Gastrocnemius medialis (tissue), 4 donors: Measurements from ENCODE around the gene OR6C76.
"Not testable (repeated sequence)": the region's sequence is repeated elsewhere in the genome, so short reads cannot be mapped to it uniquely, and the experiment has no call there.

Experiments
- POLR2A ChIP-seq, 2 donors: fragments of 450-650 bp; IDR thresholded peaks; one replicate each; pipeline ENCODE4 v1.6.1; 2017; ENCODE audit warnings: antibody characterized with exemption in 2 of 2, mild to moderate bottlenecking in 2 of 2, moderate library complexity in 2 of 2
- TF ChIP-seq, protein P1 (sequence below), 5 experiments: fragments of 450-650 bp in 3 of 5; fragments of 200-600 bp in 2 of 5; sonication (generic) in 2 of 5; IDR thresholded peaks in 4 of 5; conservative IDR thresholded peaks in 1 of 5; 1 replicate in 4 of 5; 2 replicates in 1 of 5; pipeline ENCODE4 v1.5.1; 2016 to 2019; ENCODE audit warnings: antibody characterized with exemption in 5 of 5, mild to moderate bottlenecking in 3 of 5, moderate library complexity in 3 of 5

DNA sequence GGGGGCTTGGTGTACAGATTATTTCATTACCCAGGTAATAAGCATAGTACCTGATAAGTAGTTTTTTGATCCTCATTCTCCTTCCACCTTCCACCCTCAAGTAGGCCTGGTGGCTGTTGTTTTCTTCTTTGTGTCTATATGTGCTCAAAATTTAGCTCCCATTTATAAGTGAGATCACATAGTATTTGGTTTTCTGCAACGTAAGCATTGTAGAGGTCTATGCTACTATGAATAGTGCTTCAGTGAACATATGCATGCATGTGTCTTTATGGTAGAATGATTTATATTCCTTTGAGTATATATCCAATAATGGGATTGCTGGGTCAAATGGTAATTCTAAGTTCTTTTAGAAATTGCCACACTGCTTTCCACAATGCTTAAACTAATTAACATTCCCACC is 16.9 kb upstream of the OR6C76 start:
- TF ChIP-seq, protein P1, sequence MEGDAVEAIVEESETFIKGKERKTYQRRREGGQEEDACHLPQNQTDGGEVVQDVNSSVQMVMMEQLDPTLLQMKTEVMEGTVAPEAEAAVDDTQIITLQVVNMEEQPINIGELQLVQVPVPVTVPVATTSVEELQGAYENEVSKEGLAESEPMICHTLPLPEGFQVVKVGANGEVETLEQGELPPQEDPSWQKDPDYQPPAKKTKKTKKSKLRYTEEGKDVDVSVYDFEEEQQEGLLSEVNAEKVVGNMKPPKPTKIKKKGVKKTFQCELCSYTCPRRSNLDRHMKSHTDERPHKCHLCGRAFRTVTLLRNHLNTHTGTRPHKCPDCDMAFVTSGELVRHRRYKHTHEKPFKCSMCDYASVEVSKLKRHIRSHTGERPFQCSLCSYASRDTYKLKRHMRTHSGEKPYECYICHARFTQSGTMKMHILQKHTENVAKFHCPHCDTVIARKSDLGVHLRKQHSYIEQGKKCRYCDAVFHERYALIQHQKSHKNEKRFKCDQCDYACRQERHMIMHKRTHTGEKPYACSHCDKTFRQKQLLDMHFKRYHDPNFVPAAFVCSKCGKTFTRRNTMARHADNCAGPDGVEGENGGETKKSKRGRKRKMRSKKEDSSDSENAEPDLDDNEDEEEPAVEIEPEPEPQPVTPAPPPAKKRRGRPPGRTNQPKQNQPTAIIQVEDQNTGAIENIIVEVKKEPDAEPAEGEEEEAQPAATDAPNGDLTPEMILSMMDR (IDR thresholded peaks at IDR 0.05 in 4 of 5, conservative IDR thresholded peaks at IDR 0.05 in 1 of 5), result not testable (repeated sequence)
- TF ChIP-seq POLR2A (IDR thresholded peaks at IDR 0.05), result not testable (repeated sequence)
